Measurements from ENCODE around the gene FTSJ3. TPM values are rescaled to one million over a fixed set of nuclear protein-coding genes. Genes with fewer than 3 reads are reported as not detected.

Gene FTSJ3
- total RNA-seq, 1 experiment from 2014 or later, result 36.7 TPM

DNA sequence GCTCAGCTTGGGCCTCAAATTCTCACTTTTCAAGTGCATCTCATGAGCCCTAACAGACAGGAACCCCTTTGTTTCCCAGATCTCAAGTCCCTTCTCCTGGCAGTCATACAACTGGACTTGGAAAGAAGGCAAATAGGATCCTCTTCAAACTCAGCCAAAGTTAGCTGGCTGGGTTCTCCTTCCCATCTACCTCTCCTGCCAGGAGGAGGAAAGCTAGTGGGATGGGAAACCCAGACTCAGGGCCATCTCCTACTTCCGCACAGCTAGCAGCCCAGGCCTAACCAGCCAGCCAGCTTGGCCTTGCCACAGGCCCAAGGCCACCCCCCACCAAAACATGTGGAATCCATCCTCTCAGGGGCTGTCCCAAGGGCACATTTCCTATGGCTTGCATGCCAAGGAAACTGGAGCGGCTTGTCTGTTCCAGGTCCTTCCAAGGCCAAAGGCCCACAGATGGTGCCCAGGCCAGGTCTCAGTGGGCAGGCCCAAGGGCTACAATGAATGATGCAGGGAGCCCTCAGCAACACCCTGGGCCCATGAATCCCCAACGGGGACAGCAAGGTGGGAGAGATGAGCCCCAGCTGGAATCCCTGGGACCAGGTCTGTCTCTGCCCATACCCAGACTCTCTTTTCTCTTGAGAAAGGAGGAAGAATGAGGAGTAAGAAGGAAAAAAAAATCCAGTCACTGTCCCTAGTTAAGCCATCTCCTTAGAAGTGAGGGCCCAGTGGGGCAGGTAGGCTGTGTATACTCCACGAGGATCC lies 13.3 kb upstream of the FTSJ3 start:
- no TSS peak for BruUV-seq (replicated peaks)
- POLR2A ChIA-PET, result interaction anchor here (0.6 to 9.6 kb wide), 12 partner anchors 7 to 814 kb away, joined by 3 to 187 read pairs (median 6); partner anchors contain the start of genes CCDC47, DDX42, FTSJ3 and PSMC5
- H3K4me1 Mint-ChIP-seq (ENCODE audit: insufficient read depth, unreplicated experiment), result peaks cover 33% of the 10 kb centered on the region
- H3K27me3 Mint-ChIP-seq (ENCODE audit: insufficient read depth, unreplicated experiment), result no peaks in the 10 kb centered on the region
- peaks cover 31% of the 10 kb centered on the region for H3K36me3 Mint-ChIP-seq (ENCODE audit: insufficient read depth, unreplicated experiment)
- CTCF ChIA-PET, result interaction anchor here (2.0 kb wide), 1 partner anchor 25 kb away, joined by 7 read pairs; no protein-coding TSS in a partner anchor
- H3K27ac Mint-ChIP-seq (ENCODE audit: low read depth, unreplicated experiment), result peak overlapping the region; percentile 90
- DNase-seq (ENCODE audit: unreplicated experiment), result no peak
- no peaks in the 10 kb centered on the region for H3K9me3 Mint-ChIP-seq (ENCODE audit: unreplicated experiment)
- TF ChIP-seq, protein P1, sequence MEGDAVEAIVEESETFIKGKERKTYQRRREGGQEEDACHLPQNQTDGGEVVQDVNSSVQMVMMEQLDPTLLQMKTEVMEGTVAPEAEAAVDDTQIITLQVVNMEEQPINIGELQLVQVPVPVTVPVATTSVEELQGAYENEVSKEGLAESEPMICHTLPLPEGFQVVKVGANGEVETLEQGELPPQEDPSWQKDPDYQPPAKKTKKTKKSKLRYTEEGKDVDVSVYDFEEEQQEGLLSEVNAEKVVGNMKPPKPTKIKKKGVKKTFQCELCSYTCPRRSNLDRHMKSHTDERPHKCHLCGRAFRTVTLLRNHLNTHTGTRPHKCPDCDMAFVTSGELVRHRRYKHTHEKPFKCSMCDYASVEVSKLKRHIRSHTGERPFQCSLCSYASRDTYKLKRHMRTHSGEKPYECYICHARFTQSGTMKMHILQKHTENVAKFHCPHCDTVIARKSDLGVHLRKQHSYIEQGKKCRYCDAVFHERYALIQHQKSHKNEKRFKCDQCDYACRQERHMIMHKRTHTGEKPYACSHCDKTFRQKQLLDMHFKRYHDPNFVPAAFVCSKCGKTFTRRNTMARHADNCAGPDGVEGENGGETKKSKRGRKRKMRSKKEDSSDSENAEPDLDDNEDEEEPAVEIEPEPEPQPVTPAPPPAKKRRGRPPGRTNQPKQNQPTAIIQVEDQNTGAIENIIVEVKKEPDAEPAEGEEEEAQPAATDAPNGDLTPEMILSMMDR (IDR thresholded peaks at IDR 0.05; ENCODE audit: unreplicated experiment), result no peak
- intact Hi-C loops (cut with micrococcal nuclease), result no loop called here
- H3K4me3 Mint-ChIP-seq (ENCODE audit: unreplicated experiment), result peak overlapping the region; percentile 93

DNA sequence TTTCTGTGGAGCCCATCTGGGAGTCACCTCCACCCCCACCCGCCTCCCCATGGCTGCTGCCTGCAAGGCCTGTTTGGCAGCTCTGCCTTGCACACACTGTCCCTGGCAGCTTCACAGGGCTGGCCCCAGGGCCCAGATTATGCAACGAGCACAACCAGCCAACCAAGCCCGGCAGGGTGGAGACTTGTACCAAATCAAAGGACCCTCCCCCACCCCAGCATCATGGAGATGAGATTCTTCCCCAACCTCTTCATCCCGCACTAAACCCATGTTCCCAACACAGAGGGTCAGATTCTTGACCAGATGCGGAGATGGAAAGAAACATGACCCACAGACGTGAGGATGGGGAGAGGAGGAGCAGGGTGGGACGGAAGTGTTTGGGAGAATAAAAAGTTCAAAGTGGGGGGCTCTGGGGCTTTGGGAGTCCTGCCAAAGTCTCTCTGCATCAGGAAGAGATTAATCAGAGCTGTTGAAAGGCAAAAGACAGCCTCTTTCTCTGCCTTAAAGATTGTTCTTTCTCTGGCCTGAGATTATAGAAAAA lies 11.2 kb upstream of the FTSJ3 start:
- peaks cover 52% of the 10 kb centered on the region for H3K36me3 Mint-ChIP-seq (ENCODE audit: insufficient read depth, unreplicated experiment)
- peak overlapping the region; percentile 67 for H3K4me3 Mint-ChIP-seq (ENCODE audit: unreplicated experiment)
- POLR2A ChIA-PET, result interaction anchor here (0.6 to 9.6 kb wide), 19 partner anchors 11 to 668 kb away, joined by 3 to 187 read pairs (median 3); partner anchors contain the start of genes CCDC47, CEP95, DDX42 and DDX5
- H3K9me3 Mint-ChIP-seq (ENCODE audit: unreplicated experiment), result no peaks in the 10 kb centered on the region
- TF ChIP-seq, protein P1 (IDR thresholded peaks at IDR 0.05; ENCODE audit: unreplicated experiment), result no peak
- H3K27ac Mint-ChIP-seq (ENCODE audit: low read depth, unreplicated experiment), result peak overlapping the region; percentile 89
- CTCF ChIA-PET, result interaction anchor here (1.0 to 1.8 kb wide), 4 partner anchors 11 to 669 kb away, joined by 3 to 7 read pairs (median 4); partner anchors contain the start of genes FTSJ3 and PSMC5
- no TSS peak for BruUV-seq (replicated peaks)
- no peaks in the 10 kb centered on the region for H3K27me3 Mint-ChIP-seq (ENCODE audit: insufficient read depth, unreplicated experiment)
- intact Hi-C loops (cut with micrococcal nuclease), result loop anchor here (5.0 kb wide), 1 partner anchor 1166 kb away; no protein-coding TSS in a partner anchor
- DNase-seq (ENCODE audit: unreplicated experiment), result peak; percentile 89
- peaks cover 25% of the 10 kb centered on the region for H3K4me1 Mint-ChIP-seq (ENCODE audit: insufficient read depth, unreplicated experiment)

DNA sequence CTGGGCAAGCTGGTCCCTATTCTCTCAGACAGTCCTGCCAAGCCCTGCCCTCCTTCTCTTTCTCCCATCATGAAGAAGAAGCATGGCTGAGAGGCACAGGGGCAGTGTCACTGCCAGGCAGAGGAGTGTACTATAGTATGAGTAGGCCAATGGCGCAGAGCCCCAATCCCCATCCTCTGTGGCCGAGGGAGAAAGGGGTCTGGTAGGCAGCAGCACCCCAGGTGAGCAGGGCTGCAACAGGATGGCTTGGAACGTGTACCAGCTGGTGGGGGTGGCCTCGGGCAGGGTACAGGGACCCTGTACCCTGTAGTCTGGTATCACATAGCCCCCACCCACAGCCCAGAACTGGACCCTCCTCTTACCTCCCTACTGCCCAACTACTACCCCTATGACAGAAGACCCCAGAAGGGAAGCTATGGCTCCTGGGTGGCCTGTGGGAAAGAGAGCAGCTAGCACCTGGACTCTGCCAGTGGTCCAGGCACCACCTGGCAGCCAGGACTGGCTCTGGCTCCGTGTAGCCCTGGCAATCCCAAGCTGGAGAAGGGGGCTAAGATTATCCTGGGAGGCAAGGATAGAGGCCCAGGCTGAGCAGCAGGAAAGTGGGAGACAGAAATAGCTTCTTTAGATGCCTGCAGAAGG lies 10.6 kb upstream of the FTSJ3 start:
- peaks cover 55% of the 10 kb centered on the region for H3K36me3 Mint-ChIP-seq (ENCODE audit: insufficient read depth, unreplicated experiment)
- H3K9me3 Mint-ChIP-seq (ENCODE audit: unreplicated experiment), result no peaks in the 10 kb centered on the region
- no peak for DNase-seq (ENCODE audit: unreplicated experiment)
- peak overlapping the region; percentile 67 for H3K4me3 Mint-ChIP-seq (ENCODE audit: unreplicated experiment)
- H3K27ac Mint-ChIP-seq (ENCODE audit: low read depth, unreplicated experiment), result peak overlapping the region; percentile 89
- intact Hi-C loops (cut with micrococcal nuclease), result loop anchor here (5.0 kb wide), 1 partner anchor 1166 kb away; no protein-coding TSS in a partner anchor
- H3K27me3 Mint-ChIP-seq (ENCODE audit: insufficient read depth, unreplicated experiment), result no peaks in the 10 kb centered on the region
- no TSS peak for BruUV-seq (replicated peaks)
- TF ChIP-seq, protein P1 (IDR thresholded peaks at IDR 0.05; ENCODE audit: unreplicated experiment), result no peak
- ChIA-PET CTCF (interaction anchor here (0.7 to 1.8 kb wide), 7 partner anchors 10 to 670 kb away, joined by 3 to 7 read pairs (median 4); partner anchors contain the start of genes FTSJ3 and PSMC5), POLR2A (interaction anchor here (0.7 to 9.6 kb wide), 15 partner anchors 11 to 669 kb away, joined by 3 to 187 read pairs (median 4); partner anchors contain the start of genes CCDC47, CEP95, DDX42 and DDX5)
- H3K4me1 Mint-ChIP-seq (ENCODE audit: insufficient read depth, unreplicated experiment), result peaks cover 25% of the 10 kb centered on the region
